H9 (cell line): ENCODE data around the gene NRN1. TPM values are rescaled to one million over a fixed set of nuclear protein-coding genes. Genes with fewer than 3 reads are reported as not detected.

ENCODE experiments used
- DNase-seq: peaks from one replicate; pipeline ENCODE4 v3.0.0-alpha.2; 2017
- H2AFZ ChIP-seq: one replicate; pipeline ENCODE4 v1.6.1; 2013; ENCODE audit warnings: mild to moderate bottlenecking, low read length, control low read depth, moderate library complexity
- H2AK5ac ChIP-seq: 2 replicates; pipeline ENCODE4 v1.6.1; 2013; ENCODE audit warnings: low read length, control low read depth, mixed read lengths; ENCODE audit not compliant: insufficient read length
- H2BK120ac ChIP-seq: one replicate; pipeline ENCODE4 v1.6.1; 2013; ENCODE audit warnings: low read depth, mild to moderate bottlenecking, low read length, control low read depth, inconsistent platforms; ENCODE audit not compliant: poor library complexity, severe bottlenecking
- H2BK12ac ChIP-seq: 2 replicates; pipeline ENCODE4 v1.6.1; 2013; ENCODE audit warnings: low read length, control low read depth, mixed read lengths, low read depth; ENCODE audit not compliant: insufficient read length
- H2BK15ac ChIP-seq: 2 replicates; pipeline ENCODE4 v1.6.1; 2013; ENCODE audit warnings: low read depth, low read length, control low read depth
- H2BK20ac ChIP-seq: one replicate; pipeline ENCODE4 v1.6.1; 2013; ENCODE audit warnings: low read depth, mild to moderate bottlenecking, low read length, control low read depth, inconsistent platforms; ENCODE audit not compliant: poor library complexity, severe bottlenecking
- H2BK5ac ChIP-seq: 2 replicates; pipeline ENCODE4 v1.6.1; 2013; ENCODE audit warnings: low read length, control low read depth, mixed read lengths; ENCODE audit not compliant: insufficient read length
- H3K14ac ChIP-seq: 2 replicates; pipeline ENCODE4 v1.6.1; 2013; ENCODE audit warnings: low read length, control low read depth; ENCODE audit not compliant: insufficient read depth
- H3K18ac ChIP-seq: 2 replicates; pipeline ENCODE4 v1.6.1; 2013; ENCODE audit warnings: low read depth, mild to moderate bottlenecking, mixed read lengths, low read length, control low read depth; ENCODE audit not compliant: insufficient read length
- H3K23ac ChIP-seq: 2 replicates; pipeline ENCODE4 v1.6.1; 2013; ENCODE audit warnings: low read length, control low read depth, mixed read lengths, low read depth; ENCODE audit not compliant: insufficient read length
- H3K23me2 ChIP-seq: 2 replicates; pipeline ENCODE4 v1.6.1; 2013; ENCODE audit warnings: low read depth, mild to moderate bottlenecking, mixed read lengths, low read length, control low read depth; ENCODE audit not compliant: insufficient read length, poor library complexity, severe bottlenecking
- H3K27ac ChIP-seq: 2 replicates; pipeline ENCODE4 v1.5.1; 2013; ENCODE audit warnings: low read length, control low read depth, mixed read lengths, low read depth; ENCODE audit not compliant: insufficient read length
- H3K27me3 ChIP-seq: 2 replicates; pipeline ENCODE4 v1.6.1; 2013; ENCODE audit warnings: low read length, control low read depth, inconsistent platforms; ENCODE audit not compliant: insufficient read depth
- H3K4ac ChIP-seq: 2 replicates; pipeline ENCODE4 v1.6.1; 2013; ENCODE audit warnings: low read depth, mild to moderate bottlenecking, control low read depth, inconsistent platforms, low read length, moderate library complexity
- H3K4me1 ChIP-seq: 2 replicates; pipeline ENCODE4 v1.6.1; 2013; ENCODE audit warnings: low read length, control low read depth, inconsistent platforms; ENCODE audit not compliant: insufficient read depth
- H3K4me2 ChIP-seq: 2 replicates; pipeline ENCODE4 v1.6.1; 2013; ENCODE audit warnings: low read length, control low read depth, mixed read lengths; ENCODE audit not compliant: insufficient read length, insufficient read depth
- H3K56ac ChIP-seq: 2 replicates; pipeline ENCODE4 v1.6.1; 2013; ENCODE audit warnings: low read depth, mild to moderate bottlenecking, mixed read lengths, low read length, control low read depth; ENCODE audit not compliant: insufficient read length
- H3K79me1 ChIP-seq: 2 replicates; pipeline ENCODE4 v1.6.1; 2013; ENCODE audit warnings: low read depth, mild to moderate bottlenecking, moderate library complexity, low read length, control low read depth, inconsistent platforms; ENCODE audit not compliant: insufficient read depth, poor library complexity, severe bottlenecking
- H3K79me2 ChIP-seq: 2 replicates; pipeline ENCODE4 v1.6.1; 2013; ENCODE audit warnings: low read length, control low read depth, inconsistent platforms; ENCODE audit not compliant: insufficient read depth
- H3K9ac ChIP-seq: 2 replicates; pipeline ENCODE4 v1.6.1; 2013; ENCODE audit warnings: low read length, control low read depth, mixed read lengths; ENCODE audit not compliant: insufficient read length; ENCODE audit errors: extremely low read depth
- H3K9me3 ChIP-seq: one replicate; pipeline ENCODE4 v1.6.1; 2013; ENCODE audit warnings: low read depth, low read length, inconsistent platforms; ENCODE audit not compliant: control insufficient read depth
- H3T11ph ChIP-seq: one replicate; pipeline ENCODE4 v1.6.1; 2013; ENCODE audit warnings: mild to moderate bottlenecking, low read length, control low read depth, inconsistent platforms
- H4K20me1 ChIP-seq: one replicate; pipeline ENCODE4 v1.6.1; 2013; ENCODE audit not compliant: control insufficient read depth, insufficient read length, insufficient read depth
- H4K5ac ChIP-seq: 2 replicates; pipeline ENCODE4 v1.6.1; 2013; ENCODE audit warnings: low read depth, mild to moderate bottlenecking, mixed read lengths, low read length, control low read depth; ENCODE audit not compliant: insufficient read length
- H4K8ac ChIP-seq: replicated peaks from 2 replicates; pipeline ENCODE4 v1.6.1; 2013; ENCODE audit warnings: low read length, control low read depth, mixed read lengths, low read depth; ENCODE audit not compliant: insufficient read length
- H4K91ac ChIP-seq: 2 replicates; pipeline ENCODE4 v1.6.1; 2013; ENCODE audit warnings: low read depth, mild to moderate bottlenecking, moderate library complexity, mixed read lengths, low read length, control low read depth; ENCODE audit not compliant: insufficient read length
- H3K27ac Mint-ChIP-seq, 3 experiments: 2 replicates in 2 of 3; 3 replicates in 1 of 3; pipeline ENCODE4 v1.8.0; 2020 to 2021; ENCODE audit warnings: mixed read lengths in 3 of 3, mild to moderate bottlenecking in 1 of 3, moderate library complexity in 1 of 3
- H3K27me3 Mint-ChIP-seq: 2 replicates; pipeline ENCODE4 v1.8.0; 2021; ENCODE audit warnings: low read depth, mild to moderate bottlenecking, moderate library complexity, mixed read lengths
- H3K36me3 Mint-ChIP-seq, 3 experiments: 2 replicates in 2 of 3; 3 replicates in 1 of 3; pipeline ENCODE4 v1.8.0; 2020 to 2021; ENCODE audit warnings: low read depth in 3 of 3, mixed read lengths in 3 of 3; ENCODE audit not compliant: insufficient read depth in 1 of 3
- H3K4me1 Mint-ChIP-seq, 2 experiments: 2 replicates each; pipeline ENCODE4 v1.8.0; 2020; ENCODE audit warnings: mixed read lengths in 2 of 2
- H3K4me3 Mint-ChIP-seq, 2 experiments: 2 replicates in 1 of 2; 3 replicates in 1 of 2; pipeline ENCODE4 v1.8.0; 2020 to 2021; ENCODE audit warnings: mild to moderate bottlenecking in 2 of 2, mixed read lengths in 2 of 2, moderate library complexity in 1 of 2
- H3K9me3 Mint-ChIP-seq, 2 experiments: 2 replicates in 1 of 2; 3 replicates in 1 of 2; pipeline ENCODE4 v1.8.0; 2020; ENCODE audit warnings: mild to moderate bottlenecking in 2 of 2, mixed read lengths in 2 of 2, moderate library complexity in 1 of 2
- WGBS: extraction: QIAGEN DNeasy Blood & Tissue Kit; methylation state at CpG from one replicate; pipeline ENCODE4 v1.1.7; 2013; ENCODE audit warnings: missing lambda C conversion rate, low lambda C conversion rate, mixed read lengths; ENCODE audit not compliant: insufficient read length; ENCODE audit errors: extremely low coverage; 5-methylcytosine and 5-hydroxymethylcytosine counted together
- total RNA-seq: library from RNA; stranded (reverse); gene quantifications from 2 replicates; pipeline ENCODE4 v1.2.1, GENCODE V29; 2021
- TF ChIP-seq, protein P1 (sequence below): fragments of 200-600 bp; sonication (generic); conservative IDR thresholded peaks from 3 replicates; pipeline ENCODE4 v1.8.0; 2021; ENCODE audit warnings: antibody characterized with exemption, mild to moderate bottlenecking

Gene NRN1
- total RNA-seq, 1 experiment from 2014 or later = not detected

DNA sequence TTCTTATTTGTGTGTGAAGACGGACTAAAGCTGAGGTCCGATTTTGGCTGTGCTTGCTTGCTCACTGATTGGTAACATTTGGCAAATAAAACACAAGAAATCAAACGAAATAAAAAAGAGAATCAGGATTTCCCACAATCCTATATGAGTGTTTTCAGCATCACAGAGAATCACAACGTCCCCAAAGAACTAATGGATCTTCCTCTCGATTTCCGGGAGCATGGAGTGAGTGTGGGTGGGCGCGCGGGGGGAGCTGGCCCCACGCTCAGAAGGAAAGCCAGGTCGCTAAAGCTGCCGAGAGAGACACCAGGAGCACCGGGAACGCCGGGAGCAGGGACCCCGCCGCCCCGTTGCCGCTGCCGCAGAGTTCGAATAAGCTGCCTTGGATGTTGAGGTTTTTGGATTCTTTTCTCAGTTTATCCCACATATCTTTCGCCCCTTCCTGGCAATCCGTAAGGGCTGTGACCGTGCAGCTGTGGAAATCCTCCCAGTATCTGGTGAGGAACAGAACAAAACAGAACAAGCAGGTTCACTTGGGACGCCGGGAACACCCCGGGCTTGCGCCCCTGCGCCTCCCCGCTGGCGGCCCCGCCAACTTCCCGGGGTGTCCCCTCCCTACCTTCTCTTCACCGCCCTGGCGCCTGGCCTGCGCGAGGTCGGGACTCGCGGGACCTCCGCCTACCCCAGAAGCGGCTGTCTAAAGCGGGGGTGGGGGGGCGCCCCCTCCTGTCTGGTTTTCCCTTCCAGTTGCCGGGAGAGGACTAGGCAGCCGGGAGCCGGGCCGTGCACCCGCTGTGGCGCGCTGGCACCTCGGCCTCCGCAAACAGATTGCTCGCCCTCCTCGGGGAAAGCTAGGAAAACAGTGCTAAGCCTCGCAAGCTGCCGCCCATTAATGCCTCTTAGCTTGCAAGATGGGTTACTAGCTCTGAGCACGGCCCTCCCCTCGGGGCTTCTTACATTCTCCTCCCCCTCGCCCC is 7.7 kb downstream of the NRN1 start:
- TF ChIP-seq, protein P1, sequence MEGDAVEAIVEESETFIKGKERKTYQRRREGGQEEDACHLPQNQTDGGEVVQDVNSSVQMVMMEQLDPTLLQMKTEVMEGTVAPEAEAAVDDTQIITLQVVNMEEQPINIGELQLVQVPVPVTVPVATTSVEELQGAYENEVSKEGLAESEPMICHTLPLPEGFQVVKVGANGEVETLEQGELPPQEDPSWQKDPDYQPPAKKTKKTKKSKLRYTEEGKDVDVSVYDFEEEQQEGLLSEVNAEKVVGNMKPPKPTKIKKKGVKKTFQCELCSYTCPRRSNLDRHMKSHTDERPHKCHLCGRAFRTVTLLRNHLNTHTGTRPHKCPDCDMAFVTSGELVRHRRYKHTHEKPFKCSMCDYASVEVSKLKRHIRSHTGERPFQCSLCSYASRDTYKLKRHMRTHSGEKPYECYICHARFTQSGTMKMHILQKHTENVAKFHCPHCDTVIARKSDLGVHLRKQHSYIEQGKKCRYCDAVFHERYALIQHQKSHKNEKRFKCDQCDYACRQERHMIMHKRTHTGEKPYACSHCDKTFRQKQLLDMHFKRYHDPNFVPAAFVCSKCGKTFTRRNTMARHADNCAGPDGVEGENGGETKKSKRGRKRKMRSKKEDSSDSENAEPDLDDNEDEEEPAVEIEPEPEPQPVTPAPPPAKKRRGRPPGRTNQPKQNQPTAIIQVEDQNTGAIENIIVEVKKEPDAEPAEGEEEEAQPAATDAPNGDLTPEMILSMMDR = peak; percentile 29; the same call in 2 of the 3 replicates
- H3K27ac ChIP-seq = no peak overlapping the region

More for the DNA sequence above, 7.7 kb downstream of the NRN1 start:
- H3K4me1 Mint-ChIP-seq = peaks cover 58 to 74% of the 10 kb centered on the region in 2 experiments
- Histone ChIP-seq H3K14ac (no peak overlapping the region), H3K4me1 (peaks cover 4% of the 10 kb centered on the region; the same call in 1 of the 2 replicates), H2BK120ac (no peak overlapping the region), H2BK20ac (no peak overlapping the region), H3K79me1 (no peaks in the 10 kb centered on the region), H3K9me3 (no peaks in the 10 kb centered on the region), H4K20me1 (no peaks in the 10 kb centered on the region), H3K23ac (no peak overlapping the region), H2AK5ac (no peak overlapping the region), H4K91ac (no peak overlapping the region), H2BK5ac (no peak overlapping the region), H2AFZ (no peak overlapping the region), H3K9ac (no peak overlapping the region), H3K4me2 (peak overlapping the region; percentile 70), H4K8ac (no peak overlapping the region), H3T11ph (no peak overlapping the region), H3K4ac (no peak overlapping the region), H2BK15ac (no peak overlapping the region), H3K56ac (no peak overlapping the region), H4K5ac (no peak overlapping the region), H3K79me2 (no peaks in the 10 kb centered on the region), H3K27me3 (peaks cover 95% of the 10 kb centered on the region), H3K18ac (no peak overlapping the region), H2BK12ac (no peak overlapping the region), H3K23me2 (peaks cover 42% of the 10 kb centered on the region)
- peaks cover 2 to 5% of the 10 kb centered on the region in 2 experiments; a peak in 4 of 5 replicates for H3K9me3 Mint-ChIP-seq
- no CpG with 5 or more reads among the region's 60 CpGs for WGBS
- peak overlapping the region; percentile 19 to 78 for H3K4me3 Mint-ChIP-seq
- H3K27ac Mint-ChIP-seq = no peak overlapping the region
- DNase-seq = peak; percentile 68
- no peaks in the 10 kb centered on the region for H3K36me3 Mint-ChIP-seq
- peaks cover 100% of the 10 kb centered on the region for H3K27me3 Mint-ChIP-seq
